GM10847 (cell line): Measurements from ENCODE around the gene C1orf116.

Experiments used
- POLR2A ChIP-seq: IDR thresholded peaks from 2 replicates; pipeline ENCODE4 v1.6.1; 2011; ENCODE audit not compliant: insufficient read length; ENCODE audit errors: extremely low read depth

Gene C1orf116

DNA sequence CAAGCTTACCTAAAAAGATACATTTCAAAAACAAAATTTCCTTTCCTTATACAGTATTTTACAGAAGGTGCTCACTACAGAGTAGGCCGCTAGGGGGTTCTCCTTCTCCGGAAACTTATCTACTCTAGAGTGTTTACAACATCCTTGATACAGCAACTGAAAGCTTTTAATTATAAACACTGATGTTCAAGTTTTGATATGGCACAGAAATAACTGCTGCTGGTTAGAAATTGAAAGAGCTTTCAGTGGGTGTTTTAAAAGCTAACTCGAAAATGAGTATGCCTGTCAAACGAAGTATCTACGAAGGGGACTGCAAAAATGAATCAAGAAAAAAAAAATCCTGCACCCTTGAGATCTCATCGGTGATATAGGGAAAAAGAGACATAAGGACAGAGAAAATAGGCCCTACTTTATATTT lies 17.4 kb upstream of the C1orf116 start:
- no peak for TF ChIP-seq POLR2A

GRCh38 chr1:207049514-207049913 lies 17.0 kb upstream of the C1orf116 start:
- TF ChIP-seq POLR2A, result no peak

DNA sequence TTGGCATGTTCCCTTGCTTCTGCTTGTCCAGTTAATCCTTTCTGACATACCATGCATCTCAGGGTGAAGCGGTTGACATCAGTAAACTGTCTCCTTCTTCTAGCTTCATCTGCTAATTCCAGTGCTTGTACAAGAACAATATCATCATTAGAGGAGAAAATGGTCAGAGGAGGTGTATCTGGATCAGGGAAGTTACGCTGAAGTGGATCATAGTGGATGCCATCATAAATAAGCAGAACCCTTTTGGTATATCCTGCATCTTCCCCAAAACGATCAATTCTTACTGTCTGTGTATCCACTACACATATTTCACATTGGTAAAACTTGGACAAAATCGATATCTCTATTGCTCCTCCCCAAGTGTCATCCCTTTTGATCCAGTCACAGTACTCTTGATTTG lies 16.5 kb upstream of the C1orf116 start:
- no peak for TF ChIP-seq POLR2A

GRCh38 chr1:207048041-207048440 lies 15.5 kb upstream of the C1orf116 start:
- no peak for TF ChIP-seq POLR2A

- no peak for TF ChIP-seq POLR2A
Observed at GRCh38 chr1:207047505-207047904, 14.9 kb upstream of the C1orf116 start.

- TF ChIP-seq POLR2A, result no peak
Observed at GRCh38 chr1:207045453-207045852, 12.9 kb upstream of the C1orf116 start.

- no peak for TF ChIP-seq POLR2A
Observed at GRCh38 chr1:207040181-207040533, 7.6 kb upstream of the C1orf116 start.

- TF ChIP-seq POLR2A, result no peak
Observed at GRCh38 chr1:207039380-207040180, 7.0 kb upstream of the C1orf116 start.

DNA sequence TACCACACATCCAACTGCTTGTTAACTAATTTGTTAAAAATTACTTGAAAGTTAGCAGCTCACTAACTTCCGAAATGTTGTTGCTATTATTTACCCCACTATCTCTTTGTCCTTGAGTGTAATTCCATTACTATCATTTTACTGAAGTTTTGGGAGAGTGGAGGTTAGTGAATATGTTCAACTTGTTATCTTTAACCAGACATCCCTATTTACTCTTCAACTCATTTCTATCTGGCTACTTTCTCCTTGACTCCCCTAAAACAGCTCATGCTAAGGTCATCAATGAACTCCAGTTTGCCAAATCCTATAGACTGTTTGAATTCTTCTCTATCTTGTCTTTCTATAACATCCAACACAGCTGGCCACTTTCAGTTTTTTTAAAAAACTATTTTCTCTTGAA lies 4.3 kb upstream of the C1orf116 start:
- no peak for TF ChIP-seq POLR2A

GRCh38 chr1:207035877-207036551 lies 3.5 kb upstream of the C1orf116 start:
- no peak for TF ChIP-seq POLR2A

- no peak for TF ChIP-seq POLR2A
Observed at GRCh38 chr1:207034998-207035397, 2.4 kb upstream of the C1orf116 start.

DNA sequence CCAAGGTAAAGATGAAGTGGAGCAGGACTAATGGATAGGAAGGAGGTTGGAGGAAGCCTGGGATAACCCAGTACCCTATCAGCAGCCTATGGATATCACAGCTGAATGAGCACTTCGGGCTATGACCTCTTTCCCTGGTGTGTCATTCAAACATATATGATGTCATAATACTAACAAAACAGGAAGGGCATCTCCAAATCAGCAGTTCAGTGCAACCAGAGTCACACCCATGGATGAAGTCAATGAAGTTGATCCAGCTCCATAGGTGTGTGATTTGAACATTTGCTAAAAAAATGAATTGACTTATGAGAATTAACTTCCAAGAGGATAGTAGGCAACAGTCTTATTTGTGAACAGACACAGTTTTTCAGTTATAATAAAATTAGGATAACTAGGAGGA lies 1.7 kb upstream of the C1orf116 start:
- no peak for TF ChIP-seq POLR2A

DNA sequence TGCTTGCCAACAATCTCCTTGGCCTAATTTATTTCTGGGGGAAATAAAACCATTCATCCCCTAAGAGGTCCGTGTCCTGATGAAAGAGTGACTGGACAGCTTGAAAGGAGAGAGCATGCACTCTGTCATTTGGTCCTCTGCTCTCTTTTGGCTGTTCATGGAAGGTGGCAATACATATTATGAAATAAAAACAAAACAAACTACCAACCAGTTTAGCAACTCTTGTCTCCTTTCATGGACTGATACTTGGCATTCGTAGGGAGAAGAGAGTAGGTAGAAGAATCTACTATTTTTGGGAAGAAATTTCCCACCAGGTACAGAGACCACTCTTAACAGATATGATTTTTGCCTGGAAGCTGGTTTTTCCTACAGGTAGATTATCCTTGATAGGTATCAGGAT lies 746 bp upstream of the C1orf116 start:
- TF ChIP-seq POLR2A, result no peak

GRCh38 chr1:207031632-207032264 lies 808 bp downstream of the C1orf116 start:
- no peak for TF ChIP-seq POLR2A

- no peak for TF ChIP-seq POLR2A
Observed at GRCh38 chr1:207031016-207031415, 1.5 kb downstream of the C1orf116 start.

- no peak for TF ChIP-seq POLR2A
Observed at GRCh38 chr1:207030522-207031009, 2.0 kb downstream of the C1orf116 start.
